Hepatocyte (in vitro differentiated cells): ENCODE data around the gene SPRYD3. TPM values are rescaled to one million over a fixed set of nuclear protein-coding genes. Genes with fewer than 3 reads are reported as not detected.
A peak's percentile ranks its signal among the peaks of the same experiment; 100 is the strongest.

Experiments
- DNase-seq: peaks from one replicate; pipeline ENCODE4 v3.0.0-alpha.2; 2016; ENCODE audit warnings: low spot score
- H2AFZ ChIP-seq: fragments of 200-600 bp; sonication (generic); 2 replicates; pipeline ENCODE4 v1.6.0; 2016; ENCODE audit warnings: antibody characterized with exemption, mild to moderate bottlenecking
- H3K27ac ChIP-seq: fragments of 200-600 bp; sonication (generic); 2 replicates; pipeline ENCODE4 v1.5.1; 2016; ENCODE audit warnings: mild to moderate bottlenecking
- H3K27me3 ChIP-seq: fragments of 200-600 bp; sonication (generic); 2 replicates; pipeline ENCODE4 v1.6.1; 2016
- H3K36me3 ChIP-seq: fragments of 200-600 bp; sonication (generic); replicated peaks from 2 replicates; pipeline ENCODE4 v1.5.1; 2016; ENCODE audit warnings: low read depth; ENCODE audit not compliant: insufficient read depth
- H3K4me1 ChIP-seq: fragments of 200-600 bp; sonication (generic); 2 replicates; pipeline ENCODE4 v1.5.1; 2016; ENCODE audit warnings: mild to moderate bottlenecking, moderate library complexity; ENCODE audit not compliant: insufficient read depth
- H3K4me2 ChIP-seq: fragments of 200-600 bp; sonication (generic); 2 replicates; pipeline ENCODE4 v1.6.0; 2016
- H3K4me3 ChIP-seq: fragments of 200-600 bp; sonication (generic); 2 replicates; pipeline ENCODE4 v1.5.1; 2016; ENCODE audit warnings: mild to moderate bottlenecking
- H3K79me2 ChIP-seq: fragments of 200-600 bp; sonication (generic); 2 replicates; pipeline ENCODE4 v1.6.0; 2017; ENCODE audit warnings: mild to moderate bottlenecking
- H3K9me2 ChIP-seq: fragments of 200-600 bp; sonication (generic); replicated peaks from 2 replicates; pipeline ENCODE4 v1.6.0; 2017; ENCODE audit warnings: mild to moderate bottlenecking; ENCODE audit not compliant: insufficient read depth
- H3K9me3 ChIP-seq: fragments of 200-600 bp; sonication (generic); 2 replicates; pipeline ENCODE4 v1.5.1; 2016; ENCODE audit warnings: low read depth, mild to moderate bottlenecking
- H4K20me1 ChIP-seq: fragments of 200-600 bp; sonication (generic); 2 replicates; pipeline ENCODE4 v1.6.0; 2016; ENCODE audit warnings: mild to moderate bottlenecking; ENCODE audit not compliant: insufficient read depth, poor library complexity, severe bottlenecking
- CTCF ChIP-seq: fragments of 200-600 bp; sonication (generic); IDR thresholded peaks from 2 replicates; pipeline ENCODE4 v1.5.1; 2016; ENCODE audit warnings: antibody characterized with exemption, mild to moderate bottlenecking; ENCODE audit not compliant: poor library complexity
- EZH2 ChIP-seq: fragments of 200-600 bp; sonication (generic); IDR thresholded peaks from 2 replicates; pipeline ENCODE4 v1.6.1; 2016; ENCODE audit warnings: antibody characterized with exemption, mild to moderate bottlenecking, borderline replicate concordance
- EZH2phosphoT487 ChIP-seq: fragments of 200-600 bp; sonication (generic); IDR thresholded peaks from one replicate; pipeline ENCODE4 v1.6.1; 2018; ENCODE audit warnings: antibody characterized with exemption, mild to moderate bottlenecking, low read depth, moderate library complexity; ENCODE audit not compliant: unreplicated experiment, severe bottlenecking
- WGBS: methylation state at CpG from one replicate; pipeline ENCODE4 v1.1.6; 2016; ENCODE audit warnings: low lambda C conversion rate; ENCODE audit errors: missing lambda C conversion rate; 5-methylcytosine and 5-hydroxymethylcytosine counted together
- polyA plus RNA-seq: library from polyadenylated mRNA; unstranded; fragments of >200 nt; fragmentation: Nextera tagmentation; extraction: Ambion mirVana; gene quantifications from 2 replicates; pipeline ENCODE4 v1.2.1, GENCODE V29; 2016
- total RNA-seq: library from RNA; depleted of rRNA; stranded (reverse); fragments of >200 nt; gene quantifications from 2 replicates; pipeline ENCODE4 v1.2.3, GENCODE V29; 2014

SPRYD3 gene
- total and polyA plus RNA-seq, 2 experiments from 2014 or later, result 20.9 to 24.6 TPM

GRCh38 chr12:53050426-53051057 lies 28.6 kb downstream of the SPRYD3 start:
- no peaks in the 10 kb centered on the region for H3K9me3 ChIP-seq
- no peaks in the 10 kb centered on the region for H3K36me3 ChIP-seq
- H3K27me3 ChIP-seq, result no peaks in the 10 kb centered on the region
- H3K9me2 ChIP-seq, result no peaks in the 10 kb centered on the region
- peak overlapping the region; percentile 83 for H3K4me2 ChIP-seq
- H3K4me1 ChIP-seq, result peaks cover 63% of the 10 kb centered on the region
- WGBS, result 75% methylated on average over 2 of the region's 2 CpGs
- H3K79me2 ChIP-seq, result peaks cover 34% of the 10 kb centered on the region
- H3K4me3 ChIP-seq, result peak overlapping the region; percentile 34
- TF ChIP-seq EZH2 (no peak), EZH2phosphoT487 (no peak), CTCF (no peak)
- H4K20me1 ChIP-seq, result no peaks in the 10 kb centered on the region
- DNase-seq, result no peak
- H3K27ac ChIP-seq, result peak overlapping the region; percentile 99
- no peak overlapping the region for H2AFZ ChIP-seq

DNA sequence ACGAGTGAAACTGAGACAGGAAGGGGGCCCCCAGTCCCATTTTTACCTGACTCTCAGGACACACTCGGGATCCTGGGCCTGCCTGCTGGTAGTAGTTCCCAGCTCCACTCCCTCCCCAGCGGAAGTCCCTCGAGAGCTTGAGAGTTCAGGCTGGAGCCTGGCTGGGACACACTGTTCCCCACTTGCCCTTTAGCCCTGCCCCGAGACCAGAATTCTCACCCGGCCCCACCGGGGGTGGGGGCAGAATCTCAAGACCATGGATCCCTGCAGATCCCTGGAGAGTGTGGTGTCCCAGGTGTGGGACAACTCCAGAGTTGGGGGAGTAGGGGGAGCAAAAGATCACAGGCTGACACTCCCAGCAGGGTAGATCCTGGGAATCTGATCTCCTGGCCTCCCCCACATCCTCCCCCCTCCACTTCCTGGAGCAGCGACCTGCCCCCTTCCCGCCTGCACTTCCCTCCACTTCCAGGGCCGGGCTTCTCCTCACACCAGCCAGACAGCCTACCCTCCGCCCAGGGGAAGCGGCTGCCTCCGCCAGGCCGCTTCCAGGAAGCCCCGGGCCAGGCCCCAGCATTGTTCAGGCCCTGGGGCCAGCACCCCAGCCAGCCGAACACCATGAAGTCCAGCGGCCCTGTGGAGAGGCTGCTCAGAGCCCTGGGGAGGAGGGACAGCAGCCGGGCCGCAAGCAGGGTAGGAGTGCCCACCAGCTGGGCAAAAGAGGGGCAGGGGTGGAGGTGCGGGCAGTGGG lies 29.4 kb downstream of the SPRYD3 start, which contains the start of gene TNS2:
TSS of gene TNS2 (plus strand) at position 495 of the 748 bp plus-strand sequence. CDS start at position 616, 121 bp downstream.
- no peaks in the 10 kb centered on the region for H3K9me2 ChIP-seq
- DNase-seq, result peak; percentile 75
- H3K4me3 ChIP-seq, result peak within 1 kb of the TSS; percentile 34
- H3K4me1 ChIP-seq, result peaks cover 71% of the 10 kb centered on the region
- H3K27me3 ChIP-seq, result no peaks in the 10 kb centered on the region
- TF ChIP-seq EZH2 (no peak), CTCF (no peak), EZH2phosphoT487 (no peak)
- peak within 1 kb of the TSS; percentile 99 for H3K27ac ChIP-seq
- no peaks in the 10 kb centered on the region for H3K9me3 ChIP-seq
- H3K4me2 ChIP-seq, result peak within 1 kb of the TSS; percentile 83
- H2AFZ ChIP-seq, result no peak within 1 kb of the TSS
- peaks cover 39% of the 10 kb centered on the region for H3K79me2 ChIP-seq
- no peaks in the 10 kb centered on the region for H3K36me3 ChIP-seq
- H4K20me1 ChIP-seq, result no peaks in the 10 kb centered on the region
- WGBS, result 25% methylated on average over 17 of the region's 20 CpGs

DNA sequence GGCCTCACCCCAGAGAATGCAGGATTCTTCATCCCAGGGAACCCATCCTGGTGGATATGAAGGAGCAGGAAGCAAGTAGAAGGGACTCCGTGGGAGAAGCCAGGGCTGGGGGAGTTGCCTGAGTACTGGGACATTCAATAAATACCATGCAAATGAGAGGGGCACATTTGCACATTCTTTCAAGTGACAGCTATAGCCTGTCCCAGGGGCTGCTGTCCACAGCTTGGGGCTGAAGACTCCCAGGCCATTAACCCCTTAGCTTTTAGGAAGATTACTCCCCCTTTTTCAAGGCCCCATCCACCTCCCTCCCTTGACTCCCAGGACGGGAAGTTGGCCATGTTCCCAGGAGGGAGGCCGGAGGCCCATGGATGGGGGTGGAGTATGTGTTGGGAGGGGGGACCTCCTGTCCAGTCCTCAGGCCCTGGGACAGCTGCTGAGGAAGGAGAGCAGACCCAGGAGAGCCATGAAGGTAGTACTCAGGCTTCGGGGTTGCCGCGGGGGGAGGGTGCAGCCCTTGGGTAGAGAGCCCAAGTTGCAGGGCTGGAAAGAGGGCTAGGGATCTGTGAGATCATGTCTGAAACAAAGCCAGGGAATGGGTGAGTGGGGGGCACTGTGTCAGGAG lies 30.3 kb downstream of the SPRYD3 start:
- WGBS, result 30% methylated on average over 5 of the region's 6 CpGs
- Histone ChIP-seq H3K4me1 (peaks cover 80% of the 10 kb centered on the region), H3K4me3 (peak overlapping the region; percentile 34), H3K27ac (peak overlapping the region; percentile 99), H3K9me3 (no peaks in the 10 kb centered on the region), H3K36me3 (no peaks in the 10 kb centered on the region), H3K4me2 (peak overlapping the region; percentile 83), H2AFZ (no peak overlapping the region), H4K20me1 (no peaks in the 10 kb centered on the region), H3K27me3 (no peaks in the 10 kb centered on the region), H3K79me2 (peaks cover 39% of the 10 kb centered on the region), H3K9me2 (no peaks in the 10 kb centered on the region)
- DNase-seq, result peak; percentile 75
- TF ChIP-seq CTCF (no peak), EZH2phosphoT487 (no peak), EZH2 (no peak)
